ENCODE measurements around the gene CHST11. TPM values are rescaled to one million over a fixed set of nuclear protein-coding genes. Genes with fewer than 3 reads are reported as not detected.
"Not testable (repeated sequence)": the region's sequence is repeated elsewhere in the genome, so short reads cannot be mapped to it uniquely, and the experiment has no call there.

The CHST11 gene
- total RNA-seq, 1 donor from 2014 or later = 46.2 TPM

DNA sequence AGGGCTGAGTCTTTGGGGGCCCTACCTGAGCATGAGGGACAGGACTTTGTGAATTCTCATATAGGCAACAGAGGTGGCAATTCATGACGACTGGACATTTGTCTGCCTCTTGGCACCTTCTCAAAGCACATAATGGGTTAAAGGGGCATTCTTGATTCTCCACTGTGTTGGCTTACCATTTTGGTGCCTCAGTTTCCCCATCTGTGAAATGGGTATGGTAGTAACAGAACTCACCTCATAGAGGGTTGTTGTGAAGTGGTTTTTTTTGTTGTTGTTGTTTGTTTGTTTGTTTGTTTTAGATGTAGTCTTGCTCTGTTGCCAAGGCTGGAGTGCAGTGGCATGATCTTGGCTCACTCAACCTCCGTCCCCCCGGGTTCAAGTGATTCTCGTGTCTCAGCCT, 106.0 kb downstream of the CHST11 start:
- Histone ChIP-seq H3K27me3 (ENCODE audit: low read depth) (no peaks in the 10 kb centered on the region), H3K4me3 (no peak overlapping the region), H3K27ac (no peak overlapping the region), H3K9me3 (peaks cover 7% of the 10 kb centered on the region), H3K36me3 (no peaks in the 10 kb centered on the region), H3K4me1 (peaks cover 5% of the 10 kb centered on the region)
- ATAC-seq (no peak), DNase-seq (no peak)
- TF ChIP-seq, protein P1, sequence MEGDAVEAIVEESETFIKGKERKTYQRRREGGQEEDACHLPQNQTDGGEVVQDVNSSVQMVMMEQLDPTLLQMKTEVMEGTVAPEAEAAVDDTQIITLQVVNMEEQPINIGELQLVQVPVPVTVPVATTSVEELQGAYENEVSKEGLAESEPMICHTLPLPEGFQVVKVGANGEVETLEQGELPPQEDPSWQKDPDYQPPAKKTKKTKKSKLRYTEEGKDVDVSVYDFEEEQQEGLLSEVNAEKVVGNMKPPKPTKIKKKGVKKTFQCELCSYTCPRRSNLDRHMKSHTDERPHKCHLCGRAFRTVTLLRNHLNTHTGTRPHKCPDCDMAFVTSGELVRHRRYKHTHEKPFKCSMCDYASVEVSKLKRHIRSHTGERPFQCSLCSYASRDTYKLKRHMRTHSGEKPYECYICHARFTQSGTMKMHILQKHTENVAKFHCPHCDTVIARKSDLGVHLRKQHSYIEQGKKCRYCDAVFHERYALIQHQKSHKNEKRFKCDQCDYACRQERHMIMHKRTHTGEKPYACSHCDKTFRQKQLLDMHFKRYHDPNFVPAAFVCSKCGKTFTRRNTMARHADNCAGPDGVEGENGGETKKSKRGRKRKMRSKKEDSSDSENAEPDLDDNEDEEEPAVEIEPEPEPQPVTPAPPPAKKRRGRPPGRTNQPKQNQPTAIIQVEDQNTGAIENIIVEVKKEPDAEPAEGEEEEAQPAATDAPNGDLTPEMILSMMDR (IDR thresholded peaks at IDR 0.05) = no peak
- intact Hi-C loops (cut with DNase I) = no loop called here

DNA sequence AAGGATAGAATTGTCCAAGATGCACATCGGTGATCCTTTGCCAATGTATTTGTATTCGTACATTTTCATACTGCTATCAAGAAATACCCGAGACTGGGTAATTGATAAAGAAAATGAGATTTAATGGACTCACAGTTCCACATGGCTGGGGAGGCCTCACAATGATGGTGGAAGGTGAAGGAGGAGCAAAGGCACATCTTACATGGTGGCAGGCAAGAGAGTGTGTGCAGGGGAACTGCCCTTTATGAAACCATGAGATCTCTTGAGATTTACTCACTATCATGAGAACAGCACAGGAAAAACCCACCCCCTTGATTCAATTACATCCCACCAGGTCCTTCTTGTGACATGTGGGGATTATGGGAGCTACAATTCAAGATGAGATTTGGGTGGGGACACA, 107.9 kb downstream of the CHST11 start:
- peaks cover 23% of the 10 kb centered on the region for H3K4me1 ChIP-seq
- intact Hi-C loops (cut with DNase I); DNase-seq; H3K36me3 ChIP-seq; H3K27me3 ChIP-seq (ENCODE audit: low read depth); H3K4me3 ChIP-seq; H3K27ac ChIP-seq; ATAC-seq; H3K9me3 ChIP-seq: not testable (repeated sequence)

DNA sequence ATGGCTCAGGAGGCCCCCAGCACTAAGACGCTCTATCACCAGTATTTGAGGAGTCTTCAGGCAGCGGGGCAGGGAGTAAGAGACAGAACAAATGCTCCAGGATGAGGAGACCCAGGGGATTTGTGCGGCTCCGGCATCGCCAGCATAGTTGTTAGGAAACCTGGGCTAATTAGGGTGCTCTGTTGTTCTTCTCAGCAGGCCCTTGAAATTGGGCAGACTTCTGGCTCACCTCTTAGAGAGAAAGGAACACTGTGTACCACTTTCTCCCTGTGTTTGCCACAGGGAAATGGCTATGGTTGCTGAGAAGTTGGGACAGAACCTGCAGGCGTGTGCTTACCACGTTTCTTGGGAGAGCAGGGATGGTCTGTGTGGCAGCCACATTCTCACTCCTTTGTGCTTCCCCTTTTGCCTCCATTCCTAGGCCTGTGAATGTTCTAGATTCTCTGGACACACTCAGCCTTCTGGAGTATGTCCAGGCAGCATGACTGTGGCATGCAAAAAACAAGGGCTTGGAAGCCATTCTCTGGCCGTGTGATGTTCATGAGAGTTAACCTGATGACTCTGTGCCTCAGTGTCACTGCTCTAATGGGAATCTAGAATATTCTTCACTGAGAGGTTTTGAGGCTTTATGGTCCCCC, 109.0 kb downstream of the CHST11 start:
- Histone ChIP-seq H3K4me1 (peaks cover 31% of the 10 kb centered on the region), H3K27ac (no peak overlapping the region), H3K9me3 (peaks cover 7% of the 10 kb centered on the region), H3K4me3 (no peak overlapping the region), H3K27me3 (ENCODE audit: low read depth) (no peaks in the 10 kb centered on the region), H3K36me3 (no peaks in the 10 kb centered on the region)
- ATAC-seq = no peak
- TF ChIP-seq, protein P1 (IDR thresholded peaks at IDR 0.05) = no peak
- DNase-seq = no peak
- intact Hi-C loops (cut with DNase I) = no loop called here

DNA sequence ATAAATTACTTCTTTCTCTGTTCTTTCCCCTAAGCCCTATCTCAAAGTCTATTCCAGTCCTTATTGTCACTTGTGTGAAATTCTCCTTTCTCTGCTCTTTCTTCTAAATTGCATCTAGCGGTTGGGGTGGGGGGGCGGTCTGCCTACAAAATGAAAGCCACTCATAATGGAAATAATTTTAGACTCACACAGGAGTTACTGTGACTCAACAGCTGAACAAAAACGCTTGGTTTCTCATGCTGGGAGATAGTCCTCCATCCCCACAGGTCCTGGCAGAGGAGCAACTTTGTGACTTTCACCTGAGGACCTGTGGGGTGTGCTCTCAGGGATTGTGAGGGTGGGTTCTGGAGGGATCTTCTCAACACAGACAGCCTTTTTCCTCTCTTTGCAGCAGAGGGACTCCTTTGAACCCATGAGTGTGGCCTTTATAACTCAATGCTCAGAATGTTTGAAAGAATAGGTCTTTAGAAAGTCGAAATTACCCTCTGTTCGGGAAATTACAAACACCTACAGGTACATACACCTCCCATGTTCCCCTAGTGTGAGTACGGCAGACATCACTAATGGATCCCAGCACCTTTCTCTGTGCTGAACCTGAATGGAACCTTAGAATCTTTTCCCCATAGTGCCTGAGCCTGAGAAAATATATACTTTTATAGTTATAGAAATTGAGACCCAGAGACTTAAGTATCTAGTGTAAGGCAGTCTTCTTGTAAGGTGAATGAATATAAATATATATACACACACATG, 109.7 kb downstream of the CHST11 start:
- Histone ChIP-seq H3K36me3 (no peaks in the 10 kb centered on the region), H3K27me3 (ENCODE audit: low read depth) (no peaks in the 10 kb centered on the region), H3K4me3 (no peak overlapping the region), H3K27ac (no peak overlapping the region), H3K9me3 (peaks cover 7% of the 10 kb centered on the region), H3K4me1 (peaks cover 31% of the 10 kb centered on the region)
- DNase-seq (no peak), ATAC-seq (no peak)
- TF ChIP-seq, protein P1 (IDR thresholded peaks at IDR 0.05) = no peak
- intact Hi-C loops (cut with DNase I) = no loop called here

DNA sequence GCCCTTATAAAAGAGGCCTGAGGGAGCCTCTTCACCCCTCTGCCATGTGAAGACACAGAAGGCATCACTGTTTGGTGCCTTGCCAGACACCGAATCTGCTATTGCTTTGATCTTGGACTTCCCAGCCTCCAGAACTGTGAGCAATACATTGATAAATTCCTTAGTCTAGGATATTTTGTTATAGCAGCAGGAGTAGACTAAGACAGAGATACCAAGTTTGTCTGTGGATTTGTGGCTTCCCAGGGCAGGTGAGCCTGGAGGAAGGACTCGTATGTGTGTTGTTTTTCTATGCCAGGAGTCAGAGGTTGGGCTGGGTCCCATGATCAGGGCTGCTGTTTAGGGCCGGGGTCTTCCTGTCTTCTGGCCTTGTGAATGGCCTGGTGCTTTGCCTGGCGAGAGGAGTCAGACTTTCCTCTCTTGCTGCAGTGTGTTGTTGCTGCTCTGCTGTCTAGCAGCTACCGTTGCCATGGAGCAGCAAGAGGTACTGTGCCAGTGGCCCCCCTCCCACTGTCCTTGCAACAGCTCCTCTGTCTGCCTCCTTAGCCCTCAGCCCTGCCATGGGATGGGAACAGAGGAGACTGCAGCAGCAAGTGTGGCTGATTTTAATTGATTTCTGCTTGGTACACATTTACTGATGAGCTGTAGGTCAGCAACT, 111.2 kb downstream of the CHST11 start:
- TF ChIP-seq, protein P1 (IDR thresholded peaks at IDR 0.05) = no peak
- Histone ChIP-seq H3K4me1 (peaks cover 31% of the 10 kb centered on the region), H3K4me3 (no peak overlapping the region), H3K36me3 (no peaks in the 10 kb centered on the region), H3K9me3 (peaks cover 7% of the 10 kb centered on the region), H3K27ac (no peak overlapping the region), H3K27me3 (ENCODE audit: low read depth) (no peaks in the 10 kb centered on the region)
- no peak for DNase-seq
- intact Hi-C loops (cut with DNase I) = no loop called here
- peak in 1 of 2 donors; percentile 43 for ATAC-seq

DNA sequence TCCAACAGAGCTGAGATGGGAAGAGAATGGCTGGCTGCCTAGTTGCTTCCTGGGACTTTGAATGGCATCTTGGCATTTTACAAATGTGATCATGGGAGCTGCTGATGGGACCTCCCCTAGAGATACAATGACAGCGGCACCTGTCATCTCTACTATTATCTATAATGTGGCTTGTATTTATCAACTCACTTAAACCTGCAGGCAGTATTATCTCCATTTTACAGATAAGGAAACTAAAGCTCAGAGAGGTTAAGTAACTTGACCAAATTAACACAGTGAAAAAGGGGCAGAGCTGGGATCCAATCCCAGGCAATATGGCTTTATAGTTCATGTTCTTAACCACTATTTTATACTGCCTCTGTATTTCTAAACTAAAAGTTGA, 111.7 kb downstream of the CHST11 start:
- DNase-seq (no peak), ATAC-seq (no peak)
- H3K27me3 ChIP-seq (ENCODE audit: low read depth) = no peaks in the 10 kb centered on the region
- no peak overlapping the region for H3K4me3 ChIP-seq
- H3K9me3 ChIP-seq = peaks cover 7% of the 10 kb centered on the region
- H3K27ac ChIP-seq = no peak overlapping the region
- H3K4me1 ChIP-seq = peaks cover 31% of the 10 kb centered on the region
- TF ChIP-seq, protein P1 (IDR thresholded peaks at IDR 0.05) = no peak
- intact Hi-C loops (cut with DNase I) = no loop called here
- H3K36me3 ChIP-seq = no peaks in the 10 kb centered on the region

All from lower lobe of right lung (tissue), 2 donors.